COLO829 (cell line): Measurements from ENCODE around the gene TCF7L2.

Experiments
- DNase-seq: peaks from one replicate; pipeline ENCODE4 v3.0.0; 2012; ENCODE audit warnings: low spot score

The TCF7L2 gene

DNA sequence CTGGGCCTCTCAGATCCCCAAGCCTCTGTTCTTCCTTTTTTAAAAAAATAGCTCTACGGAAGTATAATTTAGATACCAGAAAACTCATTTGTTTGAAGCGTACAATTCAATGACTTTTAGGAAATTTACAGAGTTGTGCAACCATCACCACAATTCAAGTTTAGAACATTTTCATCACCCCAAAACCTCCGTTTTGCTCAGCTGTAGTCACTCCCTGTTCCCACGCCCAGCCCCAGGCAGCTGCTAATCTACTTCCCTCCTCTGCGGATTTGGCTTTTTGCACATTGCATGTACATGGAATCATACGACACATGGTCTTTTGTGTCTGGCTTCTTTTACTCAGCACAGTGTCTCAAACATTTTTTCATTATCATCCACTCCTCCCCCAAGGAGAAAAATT is 229.2 kb downstream of the TCF7L2 start:
- no peak for DNase-seq

- no peak for DNase-seq
Observed at GRCh38 chr10:113179966-113180365, 229.9 kb downstream of the TCF7L2 start.

DNA sequence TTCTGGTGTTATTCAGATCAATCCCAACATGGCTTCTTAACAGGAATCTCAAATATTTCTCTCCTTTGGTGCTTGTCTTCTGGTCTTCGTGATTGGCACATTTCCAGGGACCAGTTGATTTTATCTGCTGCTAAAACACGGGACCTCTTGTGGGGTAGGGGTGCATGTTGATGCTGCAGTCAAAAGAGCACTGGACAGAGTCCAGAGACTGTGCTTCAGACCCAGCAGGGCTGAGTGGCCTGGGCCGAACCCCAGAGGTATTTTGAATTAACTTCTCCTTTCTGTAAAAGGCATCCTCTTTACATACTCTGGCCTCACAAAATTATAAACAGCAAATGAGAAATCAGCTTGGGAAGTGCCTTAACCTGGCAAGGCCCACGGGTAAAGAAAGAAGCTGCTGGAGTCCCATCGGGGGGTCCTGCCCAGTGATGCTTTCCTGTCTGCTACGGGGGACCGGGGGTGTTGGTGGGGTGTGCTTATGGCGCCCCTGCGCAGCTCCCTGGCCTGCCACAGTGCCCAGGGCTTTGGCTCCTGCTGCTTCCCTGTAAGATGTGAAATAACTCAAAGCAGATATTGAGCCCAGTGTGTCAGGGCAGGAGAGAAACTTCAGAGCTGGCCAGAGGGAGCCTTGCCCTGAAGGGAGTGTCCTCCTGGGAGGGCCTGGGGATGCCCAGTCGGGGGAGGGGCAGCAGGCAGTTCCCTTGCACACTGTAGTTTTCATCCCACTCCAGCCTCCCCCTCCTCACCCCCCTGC is 230.5 kb downstream of the TCF7L2 start:
- DNase-seq = no peak

- no peak for DNase-seq
Observed at GRCh38 chr10:113182154-113182553, 232.1 kb downstream of the TCF7L2 start.

GRCh38 chr10:113183573-113183972 is 233.5 kb downstream of the TCF7L2 start:
- no peak for DNase-seq

DNA sequence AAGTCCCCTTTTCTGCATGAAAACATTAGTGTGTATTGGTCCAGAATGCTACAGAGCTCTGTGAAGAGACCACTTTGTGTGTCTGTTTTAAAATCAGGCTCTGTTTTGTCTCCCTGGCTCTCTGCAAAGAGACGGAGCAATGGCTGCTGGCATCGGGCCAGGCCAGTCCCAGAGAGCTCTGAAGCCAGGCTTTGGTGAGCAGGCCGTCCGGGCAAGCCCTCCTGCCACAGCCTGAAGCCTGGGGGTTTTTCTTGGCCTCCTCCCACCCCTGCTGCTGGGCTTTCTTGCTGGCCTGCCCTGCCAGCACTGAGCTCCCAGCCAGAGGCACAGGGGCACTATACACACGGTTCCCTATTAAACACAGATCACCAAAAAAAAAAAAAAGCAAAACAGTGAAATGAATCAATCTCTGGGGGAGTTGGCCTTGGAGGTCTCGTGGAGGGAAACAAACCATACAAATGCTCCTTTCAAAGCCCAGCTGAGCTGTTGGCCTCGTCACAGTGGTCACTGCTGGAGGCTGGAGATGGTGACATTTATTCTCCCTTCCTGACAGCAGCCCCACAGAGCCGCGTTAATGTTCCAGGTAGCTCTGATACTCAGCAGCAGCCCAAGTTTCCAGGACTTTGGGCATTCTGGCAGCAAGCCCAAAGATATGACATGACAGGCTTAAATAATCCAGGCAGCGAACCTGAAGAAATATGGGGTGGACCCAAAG is 237.2 kb downstream of the TCF7L2 start:
- DNase-seq = no peak

GRCh38 chr10:113199459-113199858 is 249.4 kb downstream of the TCF7L2 start:
- DNase-seq = no peak

DNA sequence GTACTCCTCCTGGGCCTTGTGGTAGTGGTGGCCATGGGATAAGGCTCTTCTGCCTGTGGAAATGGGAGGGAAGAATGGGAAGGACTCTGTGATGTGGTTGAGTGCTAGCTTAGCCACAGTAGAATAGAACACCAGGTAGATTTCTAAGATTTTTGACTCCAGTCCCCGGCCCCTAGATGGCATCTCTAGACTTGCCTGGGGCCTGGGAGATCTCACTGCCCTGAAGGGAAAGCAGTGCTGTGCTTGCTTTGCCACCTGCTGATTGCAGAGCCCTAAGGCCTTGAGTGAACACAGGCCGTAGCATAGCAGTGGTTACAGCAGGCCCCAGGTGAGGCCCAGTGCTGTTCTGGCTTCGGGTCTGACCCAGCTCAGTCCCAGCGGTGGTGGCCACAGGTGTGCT is 252.0 kb downstream of the TCF7L2 start:
- DNase-seq = no peak

DNA sequence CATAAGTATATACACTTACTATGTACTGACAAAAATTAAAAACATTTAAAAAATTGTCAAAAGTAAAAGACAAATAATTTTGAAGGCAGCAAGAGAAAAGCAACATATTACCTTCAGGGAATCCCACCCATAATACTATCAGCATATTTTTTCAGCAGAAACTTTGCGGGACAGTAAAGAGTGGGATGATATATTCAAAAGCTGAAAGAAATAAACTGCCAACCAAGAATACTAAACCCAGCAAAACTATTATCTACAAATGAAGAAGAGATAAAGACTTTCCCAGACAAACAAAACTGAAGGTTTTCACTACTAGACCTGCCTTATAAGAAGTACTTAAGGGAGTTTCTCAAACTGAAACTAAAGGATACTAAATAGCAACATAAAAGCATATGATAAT is 257.9 kb downstream of the TCF7L2 start:
- DNase-seq = no peak

DNA sequence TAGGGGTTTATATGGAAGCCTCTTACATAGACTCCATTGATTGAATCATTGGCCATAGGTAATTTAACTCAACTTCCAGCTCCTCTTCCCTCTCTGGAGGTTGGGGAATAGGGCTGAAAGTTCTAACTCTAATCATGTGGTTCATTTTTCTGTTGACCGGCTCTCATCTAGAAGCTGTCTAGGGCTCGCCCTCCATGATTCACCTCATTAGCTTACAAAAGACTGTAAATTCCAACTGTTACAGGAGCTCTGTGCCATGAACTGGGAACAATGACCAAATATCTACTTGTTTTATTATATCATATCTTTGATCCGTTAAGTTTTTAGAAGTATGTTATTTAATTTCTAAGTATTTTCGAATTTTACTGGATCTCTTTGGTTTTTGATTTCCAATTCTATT is 263.0 kb downstream of the TCF7L2 start:
- no peak for DNase-seq

- no peak for DNase-seq
Observed at GRCh38 chr10:113214331-113214730, 264.3 kb downstream of the TCF7L2 start.

DNA sequence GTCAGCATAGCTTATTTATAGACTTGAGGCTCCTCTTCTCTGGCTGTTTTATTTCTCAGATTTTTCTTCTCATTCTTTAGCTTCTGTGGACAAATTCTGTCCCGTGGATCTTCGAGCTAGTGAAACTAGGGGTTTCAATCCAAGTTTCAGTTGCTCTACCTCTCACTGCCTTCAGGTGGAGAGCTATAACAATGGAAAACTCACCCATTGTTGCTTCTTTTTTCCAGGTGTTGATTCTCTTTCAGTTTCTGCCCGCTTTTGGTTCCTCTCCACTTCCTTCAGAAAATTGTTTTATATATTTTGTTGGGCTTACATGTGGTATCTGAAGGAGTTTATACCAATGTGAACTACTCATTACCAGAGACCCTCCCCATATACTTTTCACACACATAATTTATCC is 266.1 kb downstream of the TCF7L2 start:
- no peak for DNase-seq
